PC-3 (cell line): Measurements from ENCODE around the gene UBTD1. TPM values are rescaled to one million over a fixed set of nuclear protein-coding genes. Genes with fewer than 3 reads are reported as not detected.

Experiments
- ATAC-seq: fragments of 200-7000 bp; cut with Tn5 transposase; 2 replicates; pipeline ENCODE4 v1.9.1; 2020; ENCODE audit warnings: mild to moderate bottlenecking, moderate library complexity
- BruUV-seq: library from RNA; stranded (reverse); fragments of 400-500 nt; replicated peaks from 2 replicates; lab custom pipeline; 2021; lab: Mats Ljungman, UMichigan
- CTCF ChIA-PET: fragments of 300-600 bp; sonication (Branson Sonifier 250); formaldehyde crosslinking; loops from one replicate; lab custom pipeline; 2022; ENCODE audit warnings: antibody characterized with exemption; lab: Charles Lee
- POLR2A ChIA-PET: fragments of 300-600 bp; sonication (Branson Sonifier 250); formaldehyde crosslinking; loops from one replicate; lab custom pipeline; 2022; ENCODE audit warnings: antibody characterized with exemption; ENCODE audit not compliant: unreplicated experiment; lab: Charles Lee
- DNase-seq: peaks from one replicate; pipeline ENCODE4 v3.0.0-alpha.2; 2015
- H2AFZ ChIP-seq: fragments of 300-600 bp; sonication (generic); 2 replicates; pipeline ENCODE4 v1.6.0; 2016; ENCODE audit warnings: antibody characterized with exemption, low read length
- H3F3A ChIP-seq: fragments of 300-600 bp; sonication (generic); one replicate; pipeline ENCODE4 v1.6.0; 2017; ENCODE audit warnings: antibody characterized with exemption, low read length, control low read depth, mild to moderate bottlenecking; ENCODE audit not compliant: unreplicated experiment
- H3K27ac ChIP-seq: fragments of 300-600 bp; sonication (generic); 2 replicates; pipeline ENCODE4 v1.5.1; 2016; ENCODE audit warnings: mild to moderate bottlenecking, low read length
- H3K27me3 ChIP-seq: fragments of 300-600 bp; sonication (generic); 2 replicates; pipeline ENCODE4 v1.6.1; 2016; ENCODE audit warnings: low read length, mixed read lengths
- H3K36me3 ChIP-seq: fragments of 300-600 bp; sonication (generic); 2 replicates; pipeline ENCODE4 v1.6.1; 2016; ENCODE audit warnings: low read depth, mixed run types, low read length, mixed read lengths
- H3K4me1 ChIP-seq: fragments of 300-600 bp; sonication (generic); 2 replicates; pipeline ENCODE4 v1.5.1; 2016; ENCODE audit warnings: low read length; ENCODE audit not compliant: insufficient read depth
- H3K4me2 ChIP-seq: fragments of 300-600 bp; sonication (generic); 2 replicates; pipeline ENCODE4 v1.6.0; 2016; ENCODE audit warnings: low read length
- H3K4me3 ChIP-seq: fragments of 300-600 bp; sonication (generic); 2 replicates; pipeline ENCODE4 v1.5.1; 2016; ENCODE audit warnings: mild to moderate bottlenecking, low read length, mixed read lengths
- H3K79me2 ChIP-seq: fragments of 300-600 bp; sonication (generic); 2 replicates; pipeline ENCODE4 v1.6.1; 2017; ENCODE audit warnings: low read length, mixed read lengths
- H3K9ac ChIP-seq: fragments of 300-600 bp; sonication (generic); 2 replicates; pipeline ENCODE4 v1.6.0; 2016; ENCODE audit warnings: mild to moderate bottlenecking, low read length
- H3K9me2 ChIP-seq: fragments of 300-600 bp; sonication (generic); replicated peaks from 2 replicates; pipeline ENCODE4 v1.6.1; 2016; ENCODE audit warnings: mixed run types, low read length, mixed read lengths
- H3K9me3 ChIP-seq: fragments of 300-600 bp; sonication (generic); 2 replicates; pipeline ENCODE4 v1.6.1; 2016; ENCODE audit warnings: low read length, mixed read lengths
- H4K20me1 ChIP-seq: fragments of 300-600 bp; sonication (generic); 2 replicates; pipeline ENCODE4 v1.6.1; 2016; ENCODE audit warnings: low read length, mixed read lengths
- CTCF ChIP-seq: fragments of 300-600 bp; sonication (generic); conservative IDR thresholded peaks from 2 replicates; pipeline ENCODE4 v1.5.1; 2017; ENCODE audit warnings: antibody characterized with exemption, low read depth, mild to moderate bottlenecking, low read length
- EZH2 ChIP-seq: fragments of 300-600 bp; sonication (generic); IDR thresholded peaks from one replicate; pipeline ENCODE4 v1.6.1; 2017; ENCODE audit warnings: antibody characterized with exemption, mild to moderate bottlenecking, low read length; ENCODE audit not compliant: unreplicated experiment
- EZH2phosphoT487 ChIP-seq: fragments of 300-600 bp; sonication (generic); IDR thresholded peaks from 2 replicates; pipeline ENCODE4 v1.6.1; 2018; ENCODE audit warnings: mild to moderate bottlenecking, antibody characterized with exemption, low read length, borderline replicate concordance
- intact Hi-C: fragments of 100-400 bp; cut with micrococcal nuclease; formaldehyde crosslinking; loops from 2 replicates; pipeline ENCODE4 v1.9.0; 2023
- total RNA-seq: library from RNA; depleted of rRNA; stranded (reverse); fragments of >200 nt; gene quantifications from 2 replicates; pipeline ENCODE4 v1.2.3, GENCODE V29; 2014

UBTD1 gene
- total RNA-seq, 1 experiment from 2014 or later = 18.5 TPM

GRCh38 chr10:97598407-97599271, 99.9 kb downstream of the UBTD1 start:
- H3K9me2 ChIP-seq = no peaks in the 10 kb centered on the region
- TF ChIP-seq EZH2phosphoT487 (no peak), CTCF (no peak), EZH2 (no peak)
- no peak overlapping the region for H3K4me3 ChIP-seq
- no peaks in the 10 kb centered on the region for H3K79me2 ChIP-seq
- H3K9me3 ChIP-seq = no peaks in the 10 kb centered on the region
- DNase-seq = no peak
- ATAC-seq = no peak
- H3K9ac ChIP-seq = no peak overlapping the region
- H3K36me3 ChIP-seq = no peaks in the 10 kb centered on the region
- H2AFZ ChIP-seq = no peak overlapping the region
- H3K27me3 ChIP-seq = no peaks in the 10 kb centered on the region
- no peaks in the 10 kb centered on the region for H4K20me1 ChIP-seq
- no peak overlapping the region for H3K27ac ChIP-seq
- peaks cover 26% of the 10 kb centered on the region for H3K4me1 ChIP-seq
- CTCF ChIA-PET = no interaction called here
- intact Hi-C loops = no loop called here
- peaks cover 5% of the 10 kb centered on the region for H3F3A ChIP-seq
- no TSS peak for BruUV-seq
- POLR2A ChIA-PET = no interaction called here
- no peak overlapping the region for H3K4me2 ChIP-seq

GRCh38 chr10:97599272-97599619, 100.5 kb downstream of the UBTD1 start:
- peaks cover 26% of the 10 kb centered on the region for H3K4me1 ChIP-seq
- H3K27me3 ChIP-seq = no peaks in the 10 kb centered on the region
- ATAC-seq (no peak), DNase-seq (no peak)
- ChIA-PET CTCF (no interaction called here), POLR2A (no interaction called here)
- H3K36me3 ChIP-seq = no peaks in the 10 kb centered on the region
- H3K4me3 ChIP-seq = no peak overlapping the region
- H3K4me2 ChIP-seq = no peak overlapping the region
- H2AFZ ChIP-seq = no peak overlapping the region
- BruUV-seq = no TSS peak
- TF ChIP-seq EZH2phosphoT487 = no peak
- TF ChIP-seq EZH2 = no peak
- no peak for TF ChIP-seq CTCF
- no peaks in the 10 kb centered on the region for H4K20me1 ChIP-seq
- H3F3A ChIP-seq = peaks cover 5% of the 10 kb centered on the region
- intact Hi-C loops = no loop called here
- H3K9me3 ChIP-seq = no peaks in the 10 kb centered on the region
- no peaks in the 10 kb centered on the region for H3K9me2 ChIP-seq
- no peak overlapping the region for H3K27ac ChIP-seq
- H3K9ac ChIP-seq = no peak overlapping the region
- no peaks in the 10 kb centered on the region for H3K79me2 ChIP-seq

GRCh38 chr10:97600616-97601015, 101.9 kb downstream of the UBTD1 start:
- Histone ChIP-seq H3K27ac (no peak overlapping the region), H3K9ac (no peak overlapping the region), H3K4me1 (peaks cover 26% of the 10 kb centered on the region), H3K79me2 (no peaks in the 10 kb centered on the region), H2AFZ (no peak overlapping the region), H3K4me3 (no peak overlapping the region), H3K9me2 (no peaks in the 10 kb centered on the region), H3K4me2 (no peak overlapping the region), H3K9me3 (no peaks in the 10 kb centered on the region), H4K20me1 (no peaks in the 10 kb centered on the region), H3K27me3 (no peaks in the 10 kb centered on the region), H3K36me3 (no peaks in the 10 kb centered on the region), H3F3A (peaks cover 5% of the 10 kb centered on the region)
- ChIA-PET POLR2A (no interaction called here), CTCF (no interaction called here)
- BruUV-seq = no TSS peak
- intact Hi-C loops = no loop called here
- no peak for DNase-seq
- no peak for TF ChIP-seq CTCF
- TF ChIP-seq EZH2 = no peak
- no peak for TF ChIP-seq EZH2phosphoT487
- no peak for ATAC-seq
